ENCODE measurements around the gene NAP1L4. TPM values are rescaled to one million over a fixed set of nuclear protein-coding genes. Genes with fewer than 3 reads are reported as not detected.

Gene NAP1L4
- total and polyA plus RNA-seq, 7 experiments from 2014 or later = 134 to 356 (median 292) TPM

GRCh38 chr11:2961080-2961479 lies 31.0 kb downstream of the NAP1L4 start:
- H3K36me3 Mint-ChIP-seq = peaks cover 16 to 74% (median 44%) of the 10 kb centered on the region in 5 donors

GRCh38 chr11:2960139-2960538 lies 32.0 kb downstream of the NAP1L4 start:
- Histone ChIP-seq H3K27me3 (ENCODE audit: control insufficient read depth in 2 of 2, insufficient read depth in 2 of 2, low read length in 2 of 2) (no peaks in the 10 kb centered on the region), H3K4me3 (ENCODE audit: low read length) (no peak overlapping the region), H3K36me3 (ENCODE audit: control insufficient read depth in 2 of 3, insufficient read depth in 3 of 3, low read length in 3 of 3) (peaks cover 42 to 97% (median 84%) of the 10 kb centered on the region in 3 experiments), H3K9me3 (ENCODE audit: control insufficient read depth in 2 of 3, low read length in 3 of 3) (no peaks in the 10 kb centered on the region), H3K4me1 (ENCODE audit: control insufficient read depth in 2 of 2, insufficient read depth in 2 of 2, low read length in 2 of 2) (no peaks in the 10 kb centered on the region), H3K27ac (ENCODE audit: low read depth, low read length) (no peak overlapping the region)
- DNase-seq (no peak), ATAC-seq (no peak)
- H3K9me3 Mint-ChIP-seq = no peaks in the 10 kb centered on the region
- no peaks in the 10 kb centered on the region for H3K27me3 Mint-ChIP-seq
- POLR2A ChIA-PET = no interaction called here
- CTCF ChIA-PET = no interaction called here
- no peak overlapping the region for H3K4me3 Mint-ChIP-seq
- intact Hi-C loops (cut with micrococcal nuclease) = no loop called here
- peak overlapping the region in 1 of 9 donors; percentile 52 for H3K27ac Mint-ChIP-seq
- peaks cover 19 to 75% (median 46%) of the 10 kb centered on the region in 5 donors for H3K36me3 Mint-ChIP-seq
- peaks cover 10 to 46% (median 27%) of the 10 kb centered on the region in 7 donors for H3K4me1 Mint-ChIP-seq

More at GRCh38 chr11:2961080-2961479, 31.0 kb downstream of the NAP1L4 start:
- ChIA-PET CTCF (no interaction called here), POLR2A (interaction anchor here (0.9 kb wide), 1 partner anchor 28 kb away, joined by 4 read pairs; no protein-coding TSS in a partner anchor)
- intact Hi-C loops (cut with micrococcal nuclease) = no loop called here
- no peaks in the 10 kb centered on the region for H3K4me1 ChIP-seq (ENCODE audit: control insufficient read depth in 2 of 2, insufficient read depth in 2 of 2, low read length in 2 of 2)
- H3K36me3 ChIP-seq (ENCODE audit: control insufficient read depth in 2 of 3, insufficient read depth in 3 of 3, low read length in 3 of 3) = peaks cover 43 to 97% (median 78%) of the 10 kb centered on the region in 3 experiments
- ATAC-seq (no peak), DNase-seq (no peak)
- Mint-ChIP-seq H3K4me3 (no peak overlapping the region), H3K27ac (peak overlapping the region in 7 of 9 donors; percentile 25 to 80 (median 68)), H3K9me3 (no peaks in the 10 kb centered on the region), H3K4me1 (peaks cover 10 to 43% (median 28%) of the 10 kb centered on the region in 7 donors), H3K27me3 (no peaks in the 10 kb centered on the region)
- no peak overlapping the region for H3K27ac ChIP-seq (ENCODE audit: low read depth, low read length)
- H3K27me3 ChIP-seq (ENCODE audit: control insufficient read depth in 2 of 2, insufficient read depth in 2 of 2, low read length in 2 of 2) = no peaks in the 10 kb centered on the region
- no peaks in the 10 kb centered on the region for H3K9me3 ChIP-seq (ENCODE audit: control insufficient read depth in 2 of 3, low read length in 3 of 3)
- no peak overlapping the region for H3K4me3 ChIP-seq (ENCODE audit: low read length)

DNA sequence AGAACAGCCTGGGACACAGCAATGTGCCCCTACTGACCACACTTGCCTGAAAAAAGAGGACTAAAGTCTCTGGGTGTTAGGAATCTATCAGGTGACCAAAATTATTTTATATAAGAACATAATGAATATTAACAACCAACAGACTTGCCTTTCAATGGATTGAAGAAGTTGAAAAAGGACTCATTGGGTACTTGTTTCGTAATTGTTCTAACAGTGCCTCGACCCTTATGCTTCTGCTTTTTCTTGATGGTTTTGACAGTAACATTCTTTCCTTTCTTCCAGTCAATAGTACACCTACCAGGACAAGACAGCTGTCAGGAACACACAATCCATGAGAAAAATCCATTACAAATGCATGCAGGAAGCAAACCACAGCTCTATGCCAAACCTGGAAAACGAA lies 33.9 kb downstream of the NAP1L4 start:
- H3K27me3 ChIP-seq (ENCODE audit: control insufficient read depth in 2 of 2, insufficient read depth in 2 of 2, low read length in 2 of 2) = no peaks in the 10 kb centered on the region
- no peak for DNase-seq
- no peaks in the 10 kb centered on the region for H3K9me3 ChIP-seq (ENCODE audit: control insufficient read depth in 2 of 3, low read length in 3 of 3)
- Mint-ChIP-seq H3K27ac (no peak overlapping the region), H3K4me1 (peaks cover 10 to 47% (median 21%) of the 10 kb centered on the region in 7 donors), H3K4me3 (no peak overlapping the region), H3K36me3 (peaks cover 18 to 67% (median 34%) of the 10 kb centered on the region in 5 donors), H3K27me3 (no peaks in the 10 kb centered on the region), H3K9me3 (no peaks in the 10 kb centered on the region)
- peaks cover 37 to 97% (median 84%) of the 10 kb centered on the region in 3 experiments for H3K36me3 ChIP-seq (ENCODE audit: control insufficient read depth in 2 of 3, insufficient read depth in 3 of 3, low read length in 3 of 3)
- H3K4me3 ChIP-seq (ENCODE audit: low read length) = no peak overlapping the region
- no peaks in the 10 kb centered on the region for H3K4me1 ChIP-seq (ENCODE audit: control insufficient read depth in 2 of 2, insufficient read depth in 2 of 2, low read length in 2 of 2)
- ChIA-PET CTCF (interaction anchor here (1.0 kb wide), 1 partner anchor 17 kb away, joined by 3 read pairs; no protein-coding TSS in a partner anchor), POLR2A (interaction anchor here (0.7 to 1.5 kb wide), 4 partner anchors 13 to 67 kb away, joined by 3 read pairs; no protein-coding TSS in a partner anchor)
- no peak overlapping the region for H3K27ac ChIP-seq (ENCODE audit: low read depth, low read length)
- no peak for ATAC-seq
- intact Hi-C loops (cut with micrococcal nuclease) = no loop called here

GRCh38 chr11:2955906-2956476 lies 36.1 kb downstream of the NAP1L4 start:
- CTCF ChIA-PET = interaction anchor here (0.6 to 1.4 kb wide), 2 partner anchors 19 to 1238 kb away, joined by 3 to 4 read pairs; no protein-coding TSS in a partner anchor
- no peaks in the 10 kb centered on the region for H3K27me3 ChIP-seq (ENCODE audit: control insufficient read depth in 2 of 2, insufficient read depth in 2 of 2, low read length in 2 of 2)

DNA sequence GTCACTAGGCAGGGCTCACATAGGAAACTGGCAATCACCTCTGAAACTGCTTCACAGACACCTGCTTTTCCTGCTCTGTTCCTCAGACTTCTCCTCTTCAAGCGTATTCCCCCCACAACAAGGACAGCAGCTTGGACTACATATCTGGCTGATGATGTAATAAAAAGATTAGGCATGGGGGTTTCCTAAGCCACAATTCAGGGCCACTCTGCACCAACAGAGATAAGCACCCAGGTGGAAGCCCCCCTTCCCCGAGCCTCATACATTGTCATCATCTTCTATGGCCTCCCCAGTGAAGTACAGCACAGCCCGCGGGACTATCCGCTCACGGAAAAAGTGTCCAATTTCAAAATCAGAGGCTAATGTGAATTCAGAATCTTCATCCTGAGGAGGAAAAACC lies 37.9 kb downstream of the NAP1L4 start:
- no peak overlapping the region for H3K4me3 Mint-ChIP-seq
- H3K4me3 ChIP-seq (ENCODE audit: low read length) = no peak overlapping the region
- peaks cover 57 to 100% (median 82%) of the 10 kb centered on the region in 3 experiments for H3K36me3 ChIP-seq (ENCODE audit: control insufficient read depth in 2 of 3, insufficient read depth in 3 of 3, low read length in 3 of 3)
- H3K27ac Mint-ChIP-seq = no peak overlapping the region
- H3K9me3 ChIP-seq (ENCODE audit: control insufficient read depth in 2 of 3, low read length in 3 of 3) = no peaks in the 10 kb centered on the region
- no peaks in the 10 kb centered on the region for H3K27me3 ChIP-seq (ENCODE audit: control insufficient read depth in 2 of 2, insufficient read depth in 2 of 2, low read length in 2 of 2)
- ChIA-PET CTCF (no interaction called here), POLR2A (no interaction called here)
- intact Hi-C loops (cut with micrococcal nuclease) = no loop called here
- peaks cover 8 to 59% (median 16%) of the 10 kb centered on the region in 7 donors for H3K4me1 Mint-ChIP-seq
- H3K27me3 Mint-ChIP-seq = no peaks in the 10 kb centered on the region
- H3K27ac ChIP-seq (ENCODE audit: low read depth, low read length) = no peak overlapping the region
- H3K4me1 ChIP-seq (ENCODE audit: control insufficient read depth in 2 of 2, insufficient read depth in 2 of 2, low read length in 2 of 2) = peaks cover 0 to 4% of the 10 kb centered on the region in 2 donors
- peaks cover 15 to 64% (median 40%) of the 10 kb centered on the region in 5 donors for H3K36me3 Mint-ChIP-seq
- H3K9me3 Mint-ChIP-seq = no peaks in the 10 kb centered on the region
- ATAC-seq (peak; percentile 27), DNase-seq (no peak)

More at GRCh38 chr11:2955906-2956476, 36.1 kb downstream of the NAP1L4 start:
- no peak for DNase-seq
- Mint-ChIP-seq H3K9me3 (no peaks in the 10 kb centered on the region), H3K36me3 (peaks cover 8 to 64% (median 31%) of the 10 kb centered on the region in 5 donors), H3K27me3 (no peaks in the 10 kb centered on the region), H3K27ac (peak overlapping the region in 2 of 9 donors; percentile 25 to 62), H3K4me3 (no peak overlapping the region), H3K4me1 (peaks cover 3 to 54% (median 7%) of the 10 kb centered on the region in 7 donors)
- no peak for ATAC-seq
- Histone ChIP-seq H3K4me1 (ENCODE audit: control insufficient read depth in 2 of 2, insufficient read depth in 2 of 2, low read length in 2 of 2) (peaks cover 0 to 4% of the 10 kb centered on the region in 2 donors), H3K9me3 (ENCODE audit: control insufficient read depth in 2 of 3, low read length in 3 of 3) (no peaks in the 10 kb centered on the region), H3K4me3 (ENCODE audit: low read length) (no peak overlapping the region), H3K27ac (ENCODE audit: low read depth, low read length) (no peak overlapping the region), H3K36me3 (ENCODE audit: control insufficient read depth in 2 of 3, insufficient read depth in 3 of 3, low read length in 3 of 3) (peaks cover 57 to 100% (median 89%) of the 10 kb centered on the region in 3 experiments)
- POLR2A ChIA-PET = interaction anchor here (0.9 kb wide), 1 partner anchor 33 kb away, joined by 3 read pairs; no protein-coding TSS in a partner anchor
- intact Hi-C loops (cut with micrococcal nuclease) = no loop called here

GRCh38 chr11:2952290-2952689 lies 39.8 kb downstream of the NAP1L4 start:
- no peak for DNase-seq
- POLR2A ChIA-PET = no interaction called here
- ATAC-seq = peak; percentile 29
- no peak overlapping the region for H3K27ac ChIP-seq (ENCODE audit: low read depth, low read length)
- H3K27me3 Mint-ChIP-seq = no peaks in the 10 kb centered on the region
- H3K36me3 ChIP-seq (ENCODE audit: control insufficient read depth in 2 of 3, insufficient read depth in 3 of 3, low read length in 3 of 3) = peaks cover 64 to 100% (median 66%) of the 10 kb centered on the region in 3 experiments
- peaks cover 10 to 65% (median 26%) of the 10 kb centered on the region in 7 donors for H3K4me1 Mint-ChIP-seq
- no peak overlapping the region for H3K4me3 Mint-ChIP-seq
- H3K9me3 ChIP-seq (ENCODE audit: control insufficient read depth in 2 of 3, low read length in 3 of 3) = no peaks in the 10 kb centered on the region
- H3K36me3 Mint-ChIP-seq = peaks cover 14 to 65% (median 37%) of the 10 kb centered on the region in 5 donors
- no peaks in the 10 kb centered on the region for H3K9me3 Mint-ChIP-seq
- intact Hi-C loops (cut with micrococcal nuclease) = no loop called here
- peaks cover 0 to 4% of the 10 kb centered on the region in 2 donors for H3K4me1 ChIP-seq (ENCODE audit: control insufficient read depth in 2 of 2, insufficient read depth in 2 of 2, low read length in 2 of 2)
- no peak overlapping the region for H3K4me3 ChIP-seq (ENCODE audit: low read length)
- CTCF ChIA-PET = no interaction called here
- H3K27ac Mint-ChIP-seq = peak overlapping the region in 3 of 9 donors; percentile 24 to 48 (median 36)
- H3K27me3 ChIP-seq (ENCODE audit: control insufficient read depth in 2 of 2, insufficient read depth in 2 of 2, low read length in 2 of 2) = no peaks in the 10 kb centered on the region

All from naive thymus-derived CD4-positive, alpha-beta T cell (primary cell).